ENCODE results near the gene FNDC3B.

The FNDC3B gene

GRCh38 chr3:172111163-172111562 lies 71.8 kb downstream of the FNDC3B start:
- in situ Hi-C loops (cut with MboI; ENCODE audit: low sequenced_read_pairs) = no loop called here

GRCh38 chr3:172112078-172112733 lies 72.8 kb downstream of the FNDC3B start:
- in situ Hi-C loops (cut with MboI; ENCODE audit: low sequenced_read_pairs) = no loop called here

GRCh38 chr3:172112734-172113120 lies 73.3 kb downstream of the FNDC3B start:
- in situ Hi-C loops (cut with MboI; ENCODE audit: low sequenced_read_pairs) = no loop called here

DNA sequence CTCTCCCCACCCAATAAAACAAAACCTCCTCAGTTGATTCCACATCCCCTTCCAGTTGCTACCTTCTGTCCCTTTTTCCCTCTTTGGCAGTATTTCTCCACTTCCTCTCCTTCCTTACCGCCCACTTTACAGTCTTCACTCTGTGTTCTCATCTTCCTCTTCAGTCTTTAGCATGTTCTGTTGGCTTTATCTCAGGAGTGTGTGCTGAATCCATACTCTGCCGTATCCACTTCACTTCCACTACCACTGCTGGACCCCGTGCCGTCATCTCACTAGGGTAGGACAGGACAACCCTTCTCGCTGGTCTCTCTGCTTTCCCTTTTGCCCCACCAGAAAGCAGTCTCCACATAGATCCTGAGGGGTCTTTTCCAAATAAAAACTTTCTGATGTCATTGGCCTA lies 74.3 kb downstream of the FNDC3B start:
- in situ Hi-C loops (cut with MboI; ENCODE audit: low sequenced_read_pairs) = no loop called here

GRCh38 chr3:172115059-172115458 lies 75.7 kb downstream of the FNDC3B start:
- in situ Hi-C loops (cut with MboI; ENCODE audit: low sequenced_read_pairs) = no loop called here

DNA sequence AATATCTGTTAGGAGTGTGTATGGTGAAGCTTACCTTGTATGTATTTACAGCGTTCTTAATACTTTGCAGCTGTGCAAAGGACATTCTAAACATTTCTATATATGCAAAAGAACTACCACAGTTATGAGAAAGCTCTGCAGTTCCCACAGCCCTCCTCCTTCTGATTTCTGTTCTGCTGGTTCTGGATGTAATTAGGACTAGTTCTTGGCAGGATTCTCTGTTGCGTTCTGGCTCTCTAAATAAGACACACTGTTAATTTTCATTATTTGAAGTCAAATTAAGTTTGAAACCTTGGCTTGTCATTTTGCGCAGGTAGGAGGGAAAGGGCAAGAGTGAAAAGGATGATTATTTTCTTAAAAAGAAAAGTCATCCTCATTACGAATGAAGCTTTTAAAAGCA lies 76.4 kb downstream of the FNDC3B start:
- in situ Hi-C loops (cut with MboI; ENCODE audit: low sequenced_read_pairs) = no loop called here

DNA sequence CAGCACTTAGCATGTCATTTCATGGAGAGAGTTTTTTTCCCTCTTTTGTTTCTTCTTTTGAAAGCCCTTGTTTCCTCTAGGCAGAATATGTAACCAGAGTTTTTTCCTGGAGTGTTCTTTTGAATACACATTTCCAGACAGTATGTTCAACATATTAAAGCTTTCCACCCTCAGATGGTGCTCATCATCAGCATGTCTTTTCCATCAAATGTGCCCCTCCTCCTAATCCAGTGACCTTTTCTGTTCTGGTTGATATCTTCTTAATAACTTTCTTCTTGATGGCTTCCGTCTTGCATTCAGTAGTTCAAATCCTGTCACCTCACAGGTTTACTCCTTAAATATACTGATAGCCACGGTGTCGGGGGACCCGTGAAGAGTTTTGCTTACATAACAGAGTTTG lies 78.6 kb downstream of the FNDC3B start:
- in situ Hi-C loops (cut with MboI; ENCODE audit: low sequenced_read_pairs) = no loop called here

- in situ Hi-C loops (cut with MboI; ENCODE audit: low sequenced_read_pairs) = no loop called here
These were observed 80.0 kb downstream of the FNDC3B start for GRCh38 chr3:172119266-172119969.

GRCh38 chr3:172120912-172121311 lies 81.5 kb downstream of the FNDC3B start:
- in situ Hi-C loops (cut with MboI; ENCODE audit: low sequenced_read_pairs) = no loop called here

DNA sequence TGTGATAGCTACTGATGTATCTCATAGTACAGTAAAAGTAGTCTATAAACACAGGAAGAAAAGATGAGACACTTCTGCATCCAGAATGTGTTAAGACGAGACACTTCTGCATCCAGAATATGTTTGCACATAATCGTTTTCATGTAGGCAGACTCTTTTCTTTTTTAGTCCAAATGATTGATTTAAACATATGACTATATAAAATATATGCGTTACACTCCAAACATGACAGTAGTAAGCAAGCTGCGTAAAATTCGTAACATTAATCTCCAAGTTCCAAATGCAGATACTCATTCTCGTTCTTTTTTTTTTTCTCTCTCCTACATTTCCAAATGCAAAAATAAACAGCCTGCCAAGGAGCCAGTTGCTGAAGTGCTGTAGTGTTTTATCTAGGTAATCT lies 82.6 kb downstream of the FNDC3B start:
- in situ Hi-C loops (cut with MboI; ENCODE audit: low sequenced_read_pairs) = no loop called here

DNA sequence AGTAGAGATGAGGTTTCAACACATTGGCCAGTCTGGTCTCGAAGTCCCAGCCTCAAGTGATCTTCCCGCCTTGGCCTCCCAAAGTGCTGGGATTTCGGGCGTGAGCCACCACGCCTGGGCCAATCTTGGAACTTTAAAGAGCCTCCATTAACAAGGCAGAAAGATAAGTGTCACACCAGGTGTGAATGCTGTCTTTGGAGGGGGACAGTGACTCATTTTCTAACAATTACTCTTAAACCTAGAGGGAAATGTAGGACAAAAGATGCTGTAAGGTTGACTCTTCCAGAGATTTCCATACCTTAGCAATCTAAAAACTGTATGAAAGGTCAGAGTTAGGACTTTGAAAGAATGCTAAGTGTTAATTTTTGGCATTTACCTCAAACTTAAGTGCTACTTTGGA lies 84.9 kb downstream of the FNDC3B start:
- in situ Hi-C loops (cut with MboI; ENCODE audit: low sequenced_read_pairs) = no loop called here

DNA sequence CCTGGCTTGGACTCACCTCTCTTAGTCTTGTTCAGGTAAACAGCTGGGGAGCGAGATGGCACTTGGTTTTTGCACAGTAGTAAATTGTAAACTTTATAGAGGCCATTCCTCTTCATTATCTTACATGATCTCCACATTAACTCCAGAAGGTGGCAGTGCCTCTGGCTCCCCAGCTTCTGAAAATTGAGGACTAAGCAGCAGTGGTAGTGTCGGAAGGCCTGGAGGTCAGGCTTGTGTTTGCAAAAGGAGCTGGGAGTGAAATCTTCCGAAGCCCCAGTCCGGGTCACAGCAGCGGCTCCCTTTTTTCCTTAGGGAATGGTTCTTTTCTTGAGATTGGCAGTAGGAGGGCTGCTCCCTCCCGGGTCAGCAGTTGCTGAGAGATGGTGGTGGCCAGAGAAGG lies 85.7 kb downstream of the FNDC3B start:
- in situ Hi-C loops (cut with MboI; ENCODE audit: low sequenced_read_pairs) = no loop called here

DNA sequence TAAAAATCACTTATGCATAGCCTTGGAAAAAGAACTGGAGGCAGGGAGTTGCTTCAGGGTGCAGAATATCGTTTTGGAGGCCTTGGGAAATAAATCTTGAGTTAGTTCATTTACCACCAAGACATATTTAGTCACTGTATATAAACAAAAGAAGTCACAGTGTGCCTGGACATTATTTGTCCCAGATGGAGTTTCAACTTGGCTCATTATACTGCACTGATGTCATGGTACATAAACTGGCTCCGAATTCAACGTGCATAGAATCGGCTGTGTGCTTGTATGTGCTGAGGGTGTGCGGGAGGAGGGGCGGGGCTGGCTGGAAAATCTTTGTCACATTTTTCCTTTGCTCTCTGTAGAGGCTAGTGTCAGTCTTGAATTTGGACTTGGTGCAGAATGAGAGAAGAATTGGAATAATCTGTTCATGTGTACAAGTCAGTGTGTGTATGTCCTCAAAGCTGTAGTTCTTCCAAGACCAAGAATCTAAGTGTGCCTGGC lies 86.6 kb downstream of the FNDC3B start:
- in situ Hi-C loops (cut with MboI; ENCODE audit: low sequenced_read_pairs) = no loop called here

DNA sequence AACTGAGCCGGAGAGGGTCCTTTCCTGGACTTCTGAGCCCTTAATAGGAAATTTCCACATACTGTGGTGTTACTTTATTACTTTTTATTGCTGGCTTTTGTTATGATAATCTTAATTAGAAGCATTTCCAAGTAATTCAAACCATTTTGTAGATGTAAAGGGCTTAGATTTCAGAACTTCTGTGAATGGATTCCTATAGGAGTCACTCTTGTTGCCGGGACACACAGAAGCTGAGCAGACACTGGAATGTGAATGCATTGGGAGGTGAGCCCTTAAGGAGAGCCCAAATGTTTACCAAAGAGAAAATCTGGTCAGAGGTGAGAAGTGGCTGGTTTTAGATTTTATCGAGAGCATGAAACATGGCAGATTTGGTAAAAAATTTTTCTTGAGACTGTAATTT lies 87.4 kb downstream of the FNDC3B start:
- in situ Hi-C loops (cut with MboI; ENCODE audit: low sequenced_read_pairs) = no loop called here

GRCh38 chr3:172127141-172127540 lies 87.8 kb downstream of the FNDC3B start:
- in situ Hi-C loops (cut with MboI; ENCODE audit: low sequenced_read_pairs) = no loop called here

- in situ Hi-C loops (cut with MboI; ENCODE audit: low sequenced_read_pairs) = no loop called here
These were observed 88.7 kb downstream of the FNDC3B start for GRCh38 chr3:172127929-172128580.

GRCh38 chr3:172128858-172129257 lies 89.5 kb downstream of the FNDC3B start:
- in situ Hi-C loops (cut with MboI; ENCODE audit: low sequenced_read_pairs) = no loop called here

DNA sequence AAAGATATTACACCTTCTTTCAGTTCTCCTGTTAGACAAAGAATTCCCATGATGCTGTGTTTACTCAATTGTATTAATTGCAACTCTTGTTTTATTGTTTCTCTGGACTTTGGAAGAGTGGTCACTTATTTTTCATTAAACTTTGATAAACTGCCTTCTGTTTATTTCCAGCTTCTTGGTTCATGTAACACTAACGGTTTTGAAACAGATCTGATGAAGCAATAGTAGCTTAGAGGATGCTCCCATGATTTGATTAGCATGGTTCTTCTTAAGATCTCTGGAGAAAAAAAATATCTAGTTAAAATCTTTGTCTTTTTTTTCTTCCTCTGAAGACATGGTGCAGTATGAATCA lies 90.1 kb downstream of the FNDC3B start:
- in situ Hi-C loops (cut with MboI; ENCODE audit: low sequenced_read_pairs) = no loop called here

DNA sequence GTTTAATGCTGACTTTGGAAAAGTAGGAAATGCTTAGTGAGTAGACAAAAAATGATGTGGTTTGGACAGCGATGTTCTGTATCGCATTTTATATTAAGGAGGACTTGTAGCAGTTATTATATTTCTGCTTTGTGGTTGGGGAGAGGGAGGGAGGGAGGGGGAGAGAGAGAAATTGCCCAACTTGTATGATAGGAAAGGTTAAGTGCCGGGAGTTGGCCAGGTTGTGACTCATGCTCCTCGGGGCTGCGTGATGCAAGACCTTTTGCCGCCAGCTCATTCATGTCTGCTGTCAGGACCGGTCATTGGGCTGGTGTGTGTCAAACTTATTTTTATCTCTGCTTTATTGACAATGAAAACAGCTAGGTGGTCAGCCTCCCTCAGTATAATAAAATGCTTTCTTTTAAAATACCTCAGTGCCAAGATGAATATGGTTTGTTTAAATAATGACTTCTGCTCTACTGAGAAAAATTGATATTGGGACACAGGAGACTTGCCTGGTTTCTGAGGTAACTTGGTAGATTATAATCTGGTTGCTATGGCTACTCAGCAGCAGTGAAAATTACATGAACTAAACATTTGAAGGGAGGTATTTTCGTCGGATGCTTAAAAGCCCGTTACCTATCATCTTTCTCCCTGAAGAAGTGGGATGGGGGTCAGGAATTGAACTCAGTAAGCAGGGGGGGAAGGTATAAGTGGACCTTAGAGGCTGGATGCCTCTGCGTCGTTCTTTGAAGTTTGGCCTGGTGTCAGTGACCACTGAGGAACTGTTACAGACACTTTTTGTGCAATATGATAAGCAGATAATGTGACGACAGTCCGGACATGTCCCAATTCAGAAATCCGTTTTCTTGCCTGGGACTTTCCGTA lies 90.7 kb downstream of the FNDC3B start:
- in situ Hi-C loops (cut with MboI; ENCODE audit: low sequenced_read_pairs) = no loop called here

GRCh38 chr3:172130717-172131050 lies 91.3 kb downstream of the FNDC3B start:
- in situ Hi-C loops (cut with MboI; ENCODE audit: low sequenced_read_pairs) = no loop called here

GRCh38 chr3:172131746-172132145 lies 92.4 kb downstream of the FNDC3B start:
- in situ Hi-C loops (cut with MboI; ENCODE audit: low sequenced_read_pairs) = no loop called here
